DND-41 (cell line): ENCODE results near the gene SLAMF8.

Experiments
- CTCF ChIP-seq: IDR thresholded peaks from 2 replicates; pipeline ENCODE4 v1.5.1; 2012; ENCODE audit warnings: borderline replicate concordance, low read length, moderate library complexity, mild to moderate bottlenecking; ENCODE audit not compliant: poor library complexity, severe bottlenecking; ENCODE audit errors: extremely low read depth
- EZH2 ChIP-seq: IDR thresholded peaks from 3 replicates; pipeline ENCODE4 v1.6.1; 2012; ENCODE audit warnings: borderline replicate concordance, low read depth, mild to moderate bottlenecking, moderate library complexity, low read length, inconsistent platforms; ENCODE audit not compliant: severe bottlenecking

GRCh38 chr1:159821171-159821867, 5.4 kb upstream of the SLAMF8 start:
- peak; percentile 63 for TF ChIP-seq CTCF
- no peak for TF ChIP-seq EZH2
